Left lung (tissue), 10 donors: ENCODE data around the gene NCBP3. TPM values are rescaled to one million over a fixed set of nuclear protein-coding genes. Genes with fewer than 3 reads are reported as not detected.
A peak's percentile ranks its signal among the peaks of the same experiment; 100 is the strongest.

Experiments used
- ATAC-seq: fragments of 200-7000 bp; cut with Tn5 transposase; one replicate; pipeline ENCODE4 v1.9.1; 2020; ENCODE audit warnings: moderate library complexity
- DNase-seq, 4 donors: peaks; one replicate each; pipeline ENCODE4 v3.0.0-alpha.2; 2013 to 2020
- H3K27ac ChIP-seq, 2 donors: fragments of 200-600 bp; sonication (generic) in 1 of 2; one replicate each; pipeline versions ENCODE4 v1.5.0 to v1.8.0; 2020 to 2021
- H3K27me3 ChIP-seq, 2 donors: fragments of 200-600 bp; sonication (generic) in 1 of 2; one replicate each; pipeline versions ENCODE4 v1.5.0 to v1.8.0; 2020 to 2021
- H3K36me3 ChIP-seq, 2 donors: fragments of 200-600 bp; sonication (generic) in 1 of 2; one replicate each; pipeline versions ENCODE4 v1.5.0 to v1.8.0; 2020 to 2021
- H3K4me1 ChIP-seq, 2 donors: fragments of 200-600 bp; one replicate each; pipeline ENCODE4 v1.8.0; 2021
- H3K4me3 ChIP-seq, 2 donors: fragments of 200-600 bp; sonication (generic) in 1 of 2; one replicate each; pipeline versions ENCODE4 v1.5.0 to v1.8.0; 2020 to 2021; ENCODE audit warnings: mild to moderate bottlenecking in 1 of 2
- H3K9me3 ChIP-seq, 2 donors: fragments of 200-600 bp; sonication (generic) in 1 of 2; one replicate each; pipeline versions ENCODE4 v1.5.0 to v1.8.0; 2020 to 2021
- intact Hi-C, 2 donors: fragments of 100-400 bp; cut with DNase I; formaldehyde crosslinking; loops; one replicate each; pipeline versions ENCODE4 v1.11.2 to v1.14.2; 2022
- polyA plus RNA-seq, 6 donors: library from polyadenylated mRNA; unstranded; fragments of 120-200 nt; gene quantifications; one replicate each; pipeline ENCODE4 v1.2.1, GENCODE V29; 2013; ENCODE audit not compliant: insufficient read length in 6 of 6
- total RNA-seq, 2 donors: library from RNA; stranded (reverse); fragmentation: NEBNext Ultra II Directional; extraction: Animal tissue kit (Norgen Biotek cat#: 25700); gene quantifications; one replicate each; pipeline ENCODE4 v1.2.1, GENCODE V29; 2021
- TF ChIP-seq, protein P1 (sequence below), 2 donors: fragments of 200-600 bp; sonication (generic) in 1 of 2; IDR thresholded peaks; one replicate each; pipeline versions ENCODE4 v1.5.0 to v1.8.0; 2021; ENCODE audit warnings: antibody characterized with exemption in 2 of 2
- donor health status: DM: no; HTN: yes; CAD: no.
- donor health status: DM: no; HTN: no; CAD: no.

Gene NCBP3
- total and polyA plus RNA-seq, 8 donors, result 30.6 to 112 (median 104) TPM

- no peak for DNase-seq
- intact Hi-C loops, result no loop called here
- no peak for ATAC-seq
- TF ChIP-seq, protein P1, sequence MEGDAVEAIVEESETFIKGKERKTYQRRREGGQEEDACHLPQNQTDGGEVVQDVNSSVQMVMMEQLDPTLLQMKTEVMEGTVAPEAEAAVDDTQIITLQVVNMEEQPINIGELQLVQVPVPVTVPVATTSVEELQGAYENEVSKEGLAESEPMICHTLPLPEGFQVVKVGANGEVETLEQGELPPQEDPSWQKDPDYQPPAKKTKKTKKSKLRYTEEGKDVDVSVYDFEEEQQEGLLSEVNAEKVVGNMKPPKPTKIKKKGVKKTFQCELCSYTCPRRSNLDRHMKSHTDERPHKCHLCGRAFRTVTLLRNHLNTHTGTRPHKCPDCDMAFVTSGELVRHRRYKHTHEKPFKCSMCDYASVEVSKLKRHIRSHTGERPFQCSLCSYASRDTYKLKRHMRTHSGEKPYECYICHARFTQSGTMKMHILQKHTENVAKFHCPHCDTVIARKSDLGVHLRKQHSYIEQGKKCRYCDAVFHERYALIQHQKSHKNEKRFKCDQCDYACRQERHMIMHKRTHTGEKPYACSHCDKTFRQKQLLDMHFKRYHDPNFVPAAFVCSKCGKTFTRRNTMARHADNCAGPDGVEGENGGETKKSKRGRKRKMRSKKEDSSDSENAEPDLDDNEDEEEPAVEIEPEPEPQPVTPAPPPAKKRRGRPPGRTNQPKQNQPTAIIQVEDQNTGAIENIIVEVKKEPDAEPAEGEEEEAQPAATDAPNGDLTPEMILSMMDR (IDR thresholded peaks at IDR 0.05), result no peak
- no peaks in the 10 kb centered on the region for H3K27me3 ChIP-seq
- H3K36me3 ChIP-seq, result peaks cover 0 to 27% of the 10 kb centered on the region in 2 donors
- H3K27ac ChIP-seq, result no peak overlapping the region
- no peaks in the 10 kb centered on the region for H3K4me1 ChIP-seq
- H3K4me3 ChIP-seq, result no peak overlapping the region
- no peaks in the 10 kb centered on the region for H3K9me3 ChIP-seq
Measured at GRCh38 chr17:3867106-3867505, 21.1 kb upstream of the NCBP3 start.

DNA sequence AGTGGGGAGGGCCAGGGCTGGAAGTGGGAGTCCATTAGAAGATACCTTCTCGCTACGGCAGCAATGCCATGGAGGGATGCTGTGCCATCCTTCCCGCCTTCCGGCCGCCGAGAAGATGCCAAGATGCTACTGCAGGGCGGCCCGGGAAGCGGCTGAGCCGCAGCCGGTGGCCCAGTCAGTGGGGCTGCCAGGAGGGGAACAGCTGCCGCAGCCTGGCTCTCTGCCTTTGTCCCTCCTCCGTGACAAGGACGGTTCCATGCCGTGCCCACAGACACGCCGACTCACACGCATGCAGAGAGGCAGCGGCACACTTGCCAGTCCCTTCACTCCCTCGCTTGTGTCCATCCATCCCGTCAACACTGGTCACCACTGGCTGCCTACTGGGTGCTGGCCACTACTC, 20.2 kb upstream of the NCBP3 start:
- no peak for ATAC-seq
- intact Hi-C loops, result no loop called here
- DNase-seq, result no peak
- no peaks in the 10 kb centered on the region for H3K4me1 ChIP-seq
- no peak overlapping the region for H3K27ac ChIP-seq
- no peaks in the 10 kb centered on the region for H3K27me3 ChIP-seq
- H3K36me3 ChIP-seq, result peaks cover 0 to 30% of the 10 kb centered on the region in 2 donors
- no peaks in the 10 kb centered on the region for H3K9me3 ChIP-seq
- H3K4me3 ChIP-seq, result no peak overlapping the region
- TF ChIP-seq, protein P1 (IDR thresholded peaks at IDR 0.05), result no peak

DNA sequence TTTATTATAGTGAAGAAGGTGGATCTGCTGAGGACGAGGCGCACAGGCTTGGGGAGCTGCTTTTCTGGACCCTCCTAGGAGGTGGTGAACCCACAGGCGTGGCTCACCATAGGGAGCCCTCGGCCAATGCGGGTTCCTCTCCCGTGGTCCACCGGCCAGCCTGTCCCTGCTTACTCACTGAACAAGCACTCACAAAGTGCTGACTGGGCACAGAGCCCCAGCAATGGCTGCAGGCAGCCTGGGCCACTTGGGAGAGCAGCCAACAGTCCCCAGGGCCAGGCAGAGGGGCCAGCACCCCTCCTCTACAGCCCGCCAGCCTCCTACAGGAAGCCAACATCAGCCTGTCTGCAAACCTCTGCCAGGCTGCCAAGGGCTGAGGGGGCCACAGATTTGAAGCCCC, 19.1 kb upstream of the NCBP3 start:
- peak in 2 of 4 donors; percentile 66 to 87 for DNase-seq
- intact Hi-C loops, result no loop called here
- H3K9me3 ChIP-seq, result no peaks in the 10 kb centered on the region
- H3K4me3 ChIP-seq, result no peak overlapping the region
- H3K27ac ChIP-seq, result no peak overlapping the region
- TF ChIP-seq, protein P1 (IDR thresholded peaks at IDR 0.05), result no peak
- H3K27me3 ChIP-seq, result no peaks in the 10 kb centered on the region
- no peaks in the 10 kb centered on the region for H3K4me1 ChIP-seq
- H3K36me3 ChIP-seq, result peaks cover 0 to 40% of the 10 kb centered on the region in 2 donors
- peak; percentile 84 for ATAC-seq

GRCh38 chr17:3864534-3864933, 18.5 kb upstream of the NCBP3 start:
- no peaks in the 10 kb centered on the region for H3K9me3 ChIP-seq
- ATAC-seq, result no peak
- no peaks in the 10 kb centered on the region for H3K27me3 ChIP-seq
- DNase-seq, result no peak
- H3K36me3 ChIP-seq, result peaks cover 0 to 35% of the 10 kb centered on the region in 2 donors
- intact Hi-C loops, result no loop called here
- TF ChIP-seq, protein P1 (IDR thresholded peaks at IDR 0.05), result no peak
- H3K4me1 ChIP-seq, result no peaks in the 10 kb centered on the region
- H3K27ac ChIP-seq, result no peak overlapping the region
- no peak overlapping the region for H3K4me3 ChIP-seq

DNA sequence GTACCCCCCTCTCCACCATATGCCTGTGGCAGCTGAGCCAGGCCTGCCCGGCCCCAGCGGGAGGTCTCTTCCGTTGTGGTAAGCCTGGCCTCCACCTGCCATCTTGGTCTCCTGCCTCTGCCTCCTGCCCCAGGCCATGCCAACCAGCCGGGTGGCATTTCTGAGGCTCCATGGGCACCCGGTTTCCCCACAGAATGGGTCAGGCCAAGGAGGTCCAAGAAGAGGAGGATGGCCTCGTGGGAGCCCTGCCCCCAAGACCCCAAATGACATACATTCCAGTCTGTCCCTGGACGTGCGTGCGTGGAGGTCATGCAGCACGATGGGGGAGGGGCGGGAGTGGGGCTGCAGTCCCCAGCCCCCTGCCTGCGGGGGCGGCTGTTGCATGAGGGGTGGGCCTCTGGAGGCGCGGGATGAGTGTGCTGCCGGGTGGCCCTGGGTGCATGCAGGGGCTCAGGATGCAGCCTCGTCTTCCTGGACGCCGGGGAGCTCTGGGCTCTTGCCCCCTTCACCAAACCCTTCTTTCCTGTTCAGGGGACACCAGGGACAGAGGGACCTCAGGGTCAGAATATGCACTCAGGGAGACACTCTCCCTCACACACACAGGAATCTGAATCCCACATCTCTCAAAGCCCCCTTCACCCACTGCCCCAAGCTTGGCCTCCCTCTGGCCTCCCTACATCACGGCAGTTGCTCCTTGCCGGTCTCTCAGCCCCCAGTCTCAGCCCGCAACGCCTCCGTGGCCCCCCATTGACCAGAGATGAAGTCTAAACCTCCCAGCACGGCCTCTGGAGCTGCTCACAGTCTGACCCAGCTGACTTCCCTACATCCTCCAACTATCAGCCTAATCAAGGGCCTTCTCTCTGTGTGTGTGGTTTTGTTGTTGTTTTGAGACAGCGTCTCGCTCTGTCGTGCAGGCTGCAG, 16.0 kb upstream of the NCBP3 start:
- no peaks in the 10 kb centered on the region for H3K9me3 ChIP-seq
- ATAC-seq (no peak), DNase-seq (no peak)
- H3K27ac ChIP-seq, result no peak overlapping the region
- TF ChIP-seq, protein P1 (IDR thresholded peaks at IDR 0.05), result no peak
- no peaks in the 10 kb centered on the region for H3K4me1 ChIP-seq
- H3K4me3 ChIP-seq, result no peak overlapping the region
- no peaks in the 10 kb centered on the region for H3K27me3 ChIP-seq
- H3K36me3 ChIP-seq, result peaks cover 0 to 24% of the 10 kb centered on the region in 2 donors
- intact Hi-C loops, result no loop called here
